Stimulated activated naive CD8-positive, alpha-beta T cell treated with anti-CD3 and anti-CD28 coated beads, Interleukin-15, Interleukin-2, amounts not matched to agents 100 U/mL and 50 U/mL, for 24 hours (primary cell): ENCODE results near the gene HBG1.
"Not testable (repeated sequence)": the region's sequence is repeated elsewhere in the genome, so short reads cannot be mapped to it uniquely, and the experiment has no call there.

Experiments
- ATAC-seq: fragments of 150-1000 bp; cut with Tn5 transposase; one replicate; pipeline ENCODE4 v1.10.0; 2021
- DNase-seq: peaks from one replicate; pipeline ENCODE4 v3.0.0; 2021

Gene HBG1

DNA sequence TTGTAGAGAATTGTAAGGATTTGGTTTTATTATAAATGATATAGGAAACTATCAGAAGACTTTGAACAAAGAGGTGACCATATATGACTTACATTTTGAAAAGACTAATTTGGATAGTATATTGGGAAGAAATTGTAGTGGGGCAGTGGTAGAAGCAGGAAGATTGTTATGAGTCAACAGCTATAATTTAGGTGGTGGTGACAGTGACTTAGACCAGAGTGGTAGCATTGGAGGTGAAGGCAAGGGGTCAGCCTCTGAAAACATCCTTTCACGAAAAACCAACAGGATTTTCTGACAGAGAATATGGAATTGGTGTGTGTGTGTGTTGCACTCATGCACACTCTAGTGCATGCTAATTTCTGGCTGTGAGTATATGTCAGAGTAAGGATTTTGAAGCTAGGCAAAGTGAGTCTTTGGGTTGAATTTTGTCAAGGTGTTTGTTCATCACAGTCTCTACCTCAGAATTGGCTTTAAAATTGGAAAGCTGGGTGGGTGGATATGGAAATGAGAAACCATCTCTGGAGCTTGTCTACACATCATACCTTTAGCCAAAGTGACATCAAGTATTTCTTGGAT, 28.2 kb upstream of the HBG1 start:
- no peak for DNase-seq
- no peak for ATAC-seq

DNA sequence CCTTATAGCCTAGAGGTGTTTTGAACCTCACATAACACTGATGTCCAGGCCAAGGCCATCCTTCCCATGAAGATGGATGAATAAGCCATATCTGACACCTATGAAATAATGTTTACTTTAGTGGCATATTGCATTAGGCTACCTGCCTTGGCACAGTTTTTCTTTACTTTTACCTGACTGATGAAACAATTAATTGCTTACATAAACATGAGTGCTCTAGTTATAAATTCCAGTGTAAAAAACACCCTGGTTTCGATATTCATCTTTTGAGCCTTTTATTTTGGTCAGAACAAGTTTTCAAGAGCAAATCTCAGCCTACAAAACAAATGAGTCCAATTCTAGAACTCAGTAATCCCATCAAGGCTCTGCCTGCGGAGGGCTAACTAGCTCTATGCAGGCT, 27.0 kb upstream of the HBG1 start:
- ATAC-seq: no peak
- DNase-seq: no peak

DNA sequence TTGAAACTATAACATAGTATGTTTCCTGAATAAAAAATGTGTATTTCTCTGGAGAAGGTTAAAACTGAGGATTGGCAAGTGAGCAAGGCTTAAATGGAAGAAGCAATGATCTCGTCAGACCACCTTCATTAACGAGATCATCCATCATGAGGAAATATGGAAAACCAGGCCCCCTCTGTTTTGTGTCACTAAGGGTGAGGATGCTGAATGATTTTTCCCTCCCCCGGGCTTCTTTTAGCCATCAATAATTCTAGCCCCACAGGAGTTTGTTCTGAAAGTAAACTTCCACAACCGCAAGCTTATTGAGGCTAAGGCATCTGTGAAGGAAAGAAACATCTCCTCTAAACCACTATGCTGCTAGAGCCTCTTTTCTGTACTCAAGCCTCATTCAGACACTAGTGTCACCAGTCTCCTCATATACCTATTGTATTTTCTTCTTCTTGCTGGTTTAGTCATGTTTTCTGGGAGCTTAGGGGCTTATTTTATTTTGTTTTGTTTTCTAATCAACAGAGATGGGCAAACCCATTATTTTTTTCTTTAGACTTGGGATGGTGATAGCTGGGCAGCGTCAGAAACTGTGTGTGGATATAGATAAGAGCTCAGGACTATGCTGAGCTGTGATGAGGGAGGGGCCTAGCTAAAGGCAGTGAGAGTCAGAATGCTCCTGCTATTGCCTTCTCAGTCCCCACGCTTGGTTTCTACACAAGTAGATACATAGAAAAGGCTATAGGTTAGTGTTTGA, 25.9 kb upstream of the HBG1 start:
- ATAC-seq (no peak), DNase-seq (no peak)

DNA sequence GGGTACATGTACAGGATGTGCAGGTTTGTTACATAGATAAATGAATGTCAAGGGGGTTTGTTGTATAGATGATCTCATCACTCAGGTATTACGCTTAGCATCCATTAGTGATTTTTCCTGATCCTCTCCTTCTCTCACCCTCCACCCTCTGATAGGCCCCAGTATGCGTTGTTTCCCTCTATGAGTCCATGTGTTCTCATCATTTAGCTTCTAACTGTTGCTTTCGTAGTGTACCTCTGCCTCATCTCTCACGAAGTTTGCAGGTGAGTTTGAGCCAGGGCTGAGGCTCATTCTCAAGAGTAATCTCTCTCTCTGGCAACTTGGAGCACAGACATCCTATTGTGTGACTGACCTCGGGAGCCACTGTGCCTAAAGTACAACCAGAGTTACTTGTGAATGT, 24.7 kb upstream of the HBG1 start:
- DNase-seq (no peak), ATAC-seq (no peak)

DNA sequence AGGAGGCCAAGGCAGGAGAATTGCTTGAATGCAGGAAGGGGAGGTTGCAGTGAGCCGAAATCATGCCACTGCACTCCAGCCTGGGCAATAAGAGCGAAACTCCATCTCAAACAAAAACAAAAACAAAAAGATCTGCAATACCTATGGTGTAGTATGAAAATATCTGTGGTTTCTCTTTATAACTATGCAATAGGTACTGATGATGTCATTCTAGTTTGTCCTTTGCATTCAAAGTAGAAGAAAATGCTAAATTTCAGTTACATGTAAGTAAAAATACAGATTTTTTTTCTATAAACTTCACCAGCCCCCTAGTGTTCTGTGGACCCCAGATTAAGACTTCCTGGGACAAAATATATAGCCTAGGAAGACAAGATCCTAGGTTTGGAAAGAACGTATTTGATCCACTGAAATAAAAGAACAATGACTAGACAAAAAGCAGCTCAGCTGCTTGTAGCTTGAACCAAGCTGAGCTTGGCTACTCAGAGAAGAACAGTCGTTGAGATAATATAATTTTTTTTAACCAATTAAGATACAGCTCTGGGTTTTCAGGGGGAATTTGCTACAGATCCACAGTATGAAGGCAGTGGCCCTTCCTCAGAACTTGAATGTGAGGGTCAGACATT, 22.8 kb upstream of the HBG1 start:
- no peak for DNase-seq
- ATAC-seq: no peak

DNA sequence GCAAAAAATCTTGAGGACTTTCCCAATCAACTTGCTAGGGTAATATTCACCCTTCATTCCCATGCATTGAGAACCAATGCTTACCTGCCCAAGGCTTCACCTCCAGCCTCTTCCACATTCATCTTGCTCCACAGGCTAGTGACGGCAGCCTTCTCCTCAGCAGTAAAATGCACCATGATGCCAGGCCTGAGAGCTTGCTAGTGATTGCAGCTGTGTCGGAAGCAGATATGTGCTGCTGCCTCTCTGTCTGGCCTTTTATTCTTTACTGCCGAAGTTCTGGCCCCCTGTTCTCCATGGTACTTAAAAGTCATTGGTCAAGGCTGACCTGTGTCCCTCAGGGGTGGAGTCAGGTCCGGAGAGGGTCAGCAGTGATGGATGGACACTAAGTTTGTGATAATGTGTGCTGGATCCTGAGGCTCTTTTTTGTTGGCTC, 20.1 kb upstream of the HBG1 start, which contains the start of gene HBE1:
HBE1 (minus strand) TSS at position 231 of the 433 bp plus-strand sequence; CDS start at position 176, 55 bp downstream.
- ATAC-seq: no peak

DNA sequence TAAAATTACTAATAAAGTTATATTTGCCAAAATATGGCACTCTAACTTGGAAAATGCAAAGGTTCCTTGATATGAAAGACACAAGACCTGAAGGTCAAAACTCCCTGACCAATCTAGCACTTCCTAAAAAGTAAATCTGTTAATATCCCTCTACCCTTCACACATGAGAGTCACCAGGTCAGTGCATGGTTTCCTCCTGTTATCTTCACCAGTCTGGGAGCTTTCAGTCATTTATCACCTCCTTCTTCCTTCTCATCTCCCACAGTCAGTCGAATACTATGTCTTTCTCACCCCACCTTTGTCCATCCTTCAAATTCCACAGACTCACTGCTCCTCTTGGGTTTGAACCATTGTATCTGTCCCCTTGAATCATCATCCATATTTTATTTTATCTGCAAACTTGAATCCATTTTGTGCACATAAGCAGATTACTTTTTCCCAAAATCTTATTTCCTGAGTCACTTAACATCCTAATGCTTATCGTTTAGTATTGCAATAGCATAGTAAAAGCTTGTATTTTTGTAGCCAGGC, 17.4 kb upstream of the HBG1 start:
- DNase-seq (no peak), ATAC-seq (no peak)

More for the DNA sequence above, 20.1 kb upstream of the HBG1 start, which contains the start of gene HBE1:
- no peak for DNase-seq

DNA sequence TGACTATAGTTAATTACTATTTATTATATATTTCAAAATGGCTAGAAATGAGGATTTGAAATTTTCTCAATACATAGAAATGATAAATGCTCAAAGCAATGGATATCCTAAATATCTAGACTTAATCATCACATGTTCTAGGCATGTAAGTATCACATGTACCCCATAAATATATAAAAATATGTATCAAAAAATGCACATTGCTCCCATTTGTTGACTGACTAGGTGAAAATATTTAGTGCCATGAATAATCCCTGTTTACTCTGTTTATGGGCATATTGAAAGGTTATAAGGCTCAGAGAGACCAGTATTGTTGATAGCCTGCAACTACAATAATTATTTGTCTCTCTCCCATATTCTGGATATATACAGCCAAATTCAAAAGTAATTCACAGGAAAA, 17.0 kb upstream of the HBG1 start:
- DNase-seq: no peak
- no peak for ATAC-seq

DNA sequence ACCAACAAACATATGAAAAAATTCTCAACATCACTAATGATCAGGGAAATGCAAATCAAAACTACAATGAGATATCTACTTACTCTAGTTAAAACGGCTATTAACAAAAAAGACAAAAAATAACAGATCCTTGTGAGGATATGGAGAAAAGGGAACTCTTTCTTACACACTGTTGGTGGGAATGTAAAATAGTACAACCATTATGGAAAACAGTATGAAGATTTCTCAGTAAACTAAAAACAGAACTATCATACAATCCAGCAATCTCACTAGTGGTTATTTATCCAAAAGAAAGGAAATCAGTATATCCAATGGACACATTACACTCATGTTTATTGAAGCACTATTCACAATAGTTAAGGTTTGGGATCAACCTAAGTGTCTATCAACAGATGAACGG, 16.2 kb upstream of the HBG1 start:
- ATAC-seq (no peak), DNase-seq (no peak)

DNA sequence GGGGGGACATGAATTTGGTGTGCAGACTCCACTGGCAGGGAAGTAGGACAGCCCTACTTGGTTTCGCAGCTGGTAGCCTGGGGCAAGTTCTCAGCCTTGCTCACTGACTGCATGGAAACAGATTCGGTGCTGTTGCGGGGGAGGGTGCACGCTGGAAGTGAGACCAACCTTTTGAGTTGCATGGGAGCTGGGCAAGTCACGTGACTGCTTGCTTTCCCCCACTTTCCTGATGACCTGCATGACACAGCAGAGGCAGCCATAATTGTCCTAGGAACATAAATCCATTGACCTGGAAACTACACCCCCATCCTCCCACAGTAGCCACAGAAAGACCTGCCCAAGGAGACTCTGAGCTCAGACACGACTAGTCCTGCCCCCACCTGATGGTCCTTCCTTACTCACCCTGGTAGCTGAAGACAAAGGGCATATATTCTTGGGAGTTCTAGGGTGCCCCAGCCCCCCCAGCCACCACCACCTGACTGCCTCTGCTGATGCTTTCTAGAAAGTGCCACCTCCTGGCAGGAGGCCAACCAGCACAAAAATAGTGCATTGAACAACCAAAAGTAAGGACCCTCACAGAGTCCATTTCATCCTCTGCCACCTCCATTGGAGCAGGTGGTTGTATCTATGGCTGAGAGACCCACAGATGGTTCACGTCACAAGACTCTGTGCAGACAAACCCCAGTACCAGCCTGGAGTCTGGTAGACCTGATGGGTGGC, 9.0 kb upstream of the HBG1 start:
- ATAC-seq (no peak), DNase-seq (no peak)

DNA sequence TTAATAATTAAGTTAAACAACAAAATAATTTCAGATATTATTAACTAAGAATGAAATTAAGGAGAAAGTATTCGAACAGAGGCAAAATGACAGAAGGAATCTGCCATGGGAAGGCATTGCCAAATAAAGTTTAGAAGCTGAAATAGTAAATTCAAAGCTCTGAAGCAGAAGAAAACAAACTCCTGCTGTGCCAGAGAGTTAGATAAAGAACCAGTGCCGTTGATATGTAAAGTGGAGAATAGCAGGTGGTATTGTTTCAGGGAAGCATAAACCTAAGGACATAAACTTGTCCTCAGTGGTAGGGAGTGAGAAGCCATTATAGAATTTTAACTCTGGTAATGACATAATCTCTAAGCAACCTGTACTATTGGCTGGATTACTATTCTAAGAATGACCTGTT, 7.6 kb upstream of the HBG1 start:
- DNase-seq (no peak), ATAC-seq (no peak)

DNA sequence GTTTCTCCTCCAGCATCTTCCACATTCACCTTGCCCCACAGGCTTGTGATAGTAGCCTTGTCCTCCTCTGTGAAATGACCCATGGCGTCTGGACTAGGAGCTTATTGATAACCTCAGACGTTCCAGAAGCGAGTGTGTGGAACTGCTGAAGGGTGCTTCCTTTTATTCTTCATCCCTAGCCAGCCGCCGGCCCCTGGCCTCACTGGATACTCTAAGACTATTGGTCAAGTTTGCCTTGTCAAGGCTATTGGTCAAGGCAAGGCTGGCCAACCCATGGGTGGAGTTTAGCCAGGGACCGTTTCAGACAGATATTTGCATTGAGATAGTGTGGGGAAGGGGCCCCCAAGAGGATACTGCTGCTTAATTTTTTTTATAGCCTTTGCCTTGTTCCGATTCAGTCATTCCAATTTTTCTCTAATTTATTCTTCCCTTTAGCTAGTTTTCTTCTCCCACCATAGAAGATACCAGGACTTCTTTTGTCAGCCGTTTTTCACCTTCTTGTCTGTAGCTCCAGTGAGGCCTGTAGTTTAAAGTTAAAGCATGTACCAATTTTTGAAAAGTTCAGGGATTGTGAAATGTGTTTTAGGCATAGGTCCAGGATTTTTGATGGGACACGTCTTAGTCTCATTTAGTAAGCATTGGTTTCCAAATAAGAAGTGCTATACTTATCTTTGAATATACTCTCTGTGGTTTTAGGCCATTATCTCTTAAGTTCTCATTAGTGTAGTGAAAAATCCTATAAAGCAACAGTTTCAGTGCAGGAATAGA, 5.2 kb upstream of the HBG1 start, which contains the start of gene HBG2:
HBG2 (minus strand) TSS at position 136 of the 768 bp plus-strand sequence; CDS start at position 83, 53 bp downstream.
- DNase-seq, ATAC-seq: not testable (repeated sequence)

DNA sequence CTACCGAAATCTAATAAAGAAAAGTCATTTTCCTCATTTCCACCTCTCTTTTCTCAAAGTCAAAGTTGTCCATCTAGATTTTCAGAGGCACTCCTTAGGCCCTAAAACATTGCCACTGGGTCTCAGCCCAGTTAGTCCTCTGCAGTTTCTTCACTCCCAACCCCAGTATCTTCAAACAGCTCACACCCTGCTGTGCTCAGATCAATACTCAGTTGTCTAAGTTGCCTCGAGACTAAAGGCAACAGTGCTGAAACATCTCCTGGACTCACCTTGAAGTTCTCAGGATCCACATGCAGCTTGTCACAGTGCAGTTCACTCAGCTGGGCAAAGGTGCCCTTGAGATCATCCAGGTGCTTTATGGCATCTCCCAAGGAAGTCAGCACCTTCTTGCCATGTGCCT, 4.4 kb upstream of the HBG1 start:
- DNase-seq, ATAC-seq: not testable (repeated sequence)

DNA sequence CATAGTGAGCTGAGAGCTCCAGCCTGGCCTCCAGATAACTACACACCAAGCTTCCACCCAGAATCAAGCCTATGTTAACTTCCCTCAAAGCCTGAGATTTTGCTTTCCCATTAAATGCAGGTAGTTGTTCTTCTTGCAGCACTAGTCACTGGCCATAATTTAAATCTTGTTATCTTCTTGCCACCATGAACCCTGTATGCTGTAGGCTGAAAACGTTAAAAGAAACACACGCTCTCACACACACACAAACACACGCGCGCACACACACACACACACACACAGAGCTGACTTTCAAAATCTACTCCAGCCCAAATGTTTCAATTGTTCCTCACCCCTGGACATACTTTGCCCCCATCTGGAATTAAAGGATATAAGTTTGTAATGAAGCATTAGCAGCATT, 3.8 kb upstream of the HBG1 start:
- not testable (repeated sequence) for DNase-seq, ATAC-seq

DNA sequence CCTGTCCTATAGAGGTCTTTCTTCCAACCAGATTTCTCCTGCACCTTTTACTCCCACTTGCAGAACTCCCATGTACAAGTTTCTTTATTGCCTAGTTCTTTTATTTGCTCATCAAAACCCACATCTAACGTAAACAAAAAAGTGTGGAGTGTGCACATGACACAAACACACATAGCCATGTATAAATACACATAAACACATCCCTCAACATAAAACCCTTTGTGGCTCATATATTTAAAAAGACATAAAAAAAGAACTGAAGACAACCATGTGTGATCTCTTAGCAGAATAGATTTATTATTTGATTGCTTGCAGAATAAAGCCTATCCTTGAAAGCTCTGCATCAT, 3.2 kb upstream of the HBG1 start:
- ATAC-seq (no peak), DNase-seq (no peak)

DNA sequence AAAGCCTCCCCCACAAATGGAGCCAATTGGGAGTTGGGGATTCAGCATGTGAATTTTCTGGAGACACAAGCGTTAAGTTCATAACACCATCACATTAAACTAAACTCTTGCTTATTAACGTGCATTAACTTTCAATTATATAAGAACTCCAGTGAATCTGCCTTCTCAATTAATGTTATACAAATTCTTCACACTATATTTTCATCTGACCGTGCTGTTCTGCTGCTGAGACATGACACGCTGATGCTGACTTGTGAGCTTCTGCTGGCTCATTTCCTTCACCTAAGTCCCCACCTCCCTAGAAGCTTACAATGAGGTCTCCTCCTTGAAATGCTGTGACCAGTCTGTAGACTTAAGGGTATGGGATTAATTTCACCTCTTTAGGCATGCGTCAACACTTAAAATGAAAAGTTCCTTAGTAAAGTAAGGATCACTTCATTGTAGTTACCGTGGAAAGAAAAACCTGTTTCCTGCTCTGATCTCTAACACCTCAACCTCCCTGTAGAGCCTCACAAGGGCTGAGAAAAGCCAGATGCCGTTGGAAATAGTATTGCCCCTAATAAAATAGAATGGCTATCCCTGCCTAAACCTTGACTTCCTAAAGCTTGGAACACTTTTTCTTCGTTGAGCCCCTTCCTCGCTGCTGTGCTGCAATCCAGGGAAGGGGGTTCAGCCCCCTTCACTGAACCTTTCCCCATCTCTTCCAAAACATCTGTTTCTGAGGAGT, 2.7 kb upstream of the HBG1 start:
- no peak for DNase-seq
- no peak for ATAC-seq

DNA sequence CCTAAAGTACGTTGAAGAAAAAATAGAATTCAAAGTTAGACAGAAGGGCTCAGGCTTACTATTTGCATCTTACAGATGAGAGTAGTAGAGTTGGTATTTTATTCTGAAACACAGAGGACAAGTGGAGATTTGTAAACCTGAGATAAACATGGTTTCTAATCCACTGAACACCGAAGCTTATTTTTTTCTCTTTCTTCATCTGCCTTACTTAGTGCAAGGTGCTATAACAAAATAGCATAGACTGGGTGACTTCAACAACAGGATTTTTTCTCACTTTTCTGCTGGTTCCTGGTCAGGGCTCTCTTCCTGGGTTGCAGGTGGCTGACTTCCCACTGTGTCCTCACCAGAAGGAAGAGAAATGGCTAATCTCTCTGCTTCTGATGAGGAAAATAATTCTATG, 2.1 kb upstream of the HBG1 start:
- ATAC-seq (no peak), DNase-seq (no peak)

DNA sequence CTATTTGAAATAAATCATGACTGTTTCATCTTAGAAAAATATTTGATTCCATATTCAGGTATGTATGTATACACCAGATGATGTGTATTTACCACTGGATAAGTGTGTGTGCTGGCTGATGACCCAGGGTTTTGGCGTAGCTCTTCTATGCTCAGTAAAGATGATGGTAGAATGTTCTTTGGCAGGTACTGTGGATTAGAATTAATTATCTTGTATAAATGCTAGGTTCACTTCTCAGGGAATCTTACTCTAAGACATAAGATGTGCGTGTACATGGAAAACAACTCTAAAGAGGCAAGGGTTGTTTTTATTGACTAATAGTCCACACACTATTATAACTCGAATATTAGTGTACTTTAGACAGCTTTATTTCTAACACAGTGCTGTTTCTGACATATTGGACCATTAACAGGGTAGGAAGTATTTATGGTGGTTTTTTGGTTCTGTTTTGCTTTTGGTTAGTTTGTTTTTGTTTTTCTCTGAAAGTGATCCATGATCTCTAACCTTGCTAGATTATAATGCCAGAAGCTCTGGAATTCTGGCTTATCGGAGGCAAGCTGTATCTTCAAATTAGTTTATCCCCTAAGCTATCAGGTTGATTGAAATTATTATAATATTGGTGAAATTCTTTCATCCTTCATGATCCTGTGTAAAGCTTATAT, 1.0 kb upstream of the HBG1 start:
- no peak for DNase-seq
- no peak for ATAC-seq

DNA sequence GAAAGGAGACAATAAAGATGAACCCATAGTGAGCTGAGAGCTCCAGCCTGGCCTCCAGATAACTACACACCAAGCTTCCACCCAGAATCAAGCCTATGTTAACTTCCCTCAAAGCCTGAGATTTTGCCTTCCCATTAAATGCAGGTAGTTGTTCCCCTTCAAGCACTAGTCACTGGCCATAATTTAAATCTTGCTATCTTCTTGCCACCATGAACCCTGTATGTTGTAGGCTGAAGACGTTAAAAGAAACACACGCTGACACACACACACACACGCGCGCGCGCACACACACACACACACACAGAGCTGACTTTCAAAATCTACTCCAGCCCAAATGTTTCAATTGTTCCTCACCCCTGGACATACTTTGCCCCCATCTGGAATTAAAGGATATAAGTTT, 1.2 kb downstream of the HBG1 start:
- not testable (repeated sequence) for ATAC-seq, DNase-seq

DNA sequence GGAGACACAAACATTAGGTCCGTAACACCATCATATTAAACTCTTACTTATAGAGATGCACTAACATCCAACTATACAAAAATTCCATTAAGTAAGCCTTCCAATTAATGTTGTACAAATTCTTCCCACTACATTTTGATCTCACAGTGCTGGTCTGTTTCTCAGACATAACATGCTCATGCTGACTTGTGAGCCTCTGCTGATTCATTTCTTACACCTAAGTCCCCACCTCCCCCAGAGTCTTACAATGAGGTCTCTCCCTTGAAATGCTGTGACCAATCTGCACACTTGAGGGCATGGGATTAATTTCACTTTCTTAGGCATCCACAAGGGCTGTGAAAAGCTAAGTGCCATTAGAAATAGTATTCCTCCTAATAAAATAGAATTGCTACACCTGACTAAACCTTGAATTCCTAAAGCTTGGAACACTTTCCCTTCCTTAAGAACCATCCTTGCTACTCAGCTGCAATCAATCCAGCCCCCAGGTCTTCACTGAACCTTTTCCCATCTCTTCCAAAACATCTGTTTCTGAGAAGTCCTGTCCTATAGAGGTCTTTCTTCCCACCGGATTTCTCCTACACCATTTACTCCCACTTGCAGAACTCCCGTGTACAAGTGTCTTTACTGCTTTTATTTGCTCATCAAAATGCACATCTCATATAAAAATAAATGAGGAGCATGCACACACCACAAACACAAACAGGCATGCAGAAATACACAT, 2.0 kb downstream of the HBG1 start:
- ATAC-seq (no peak), DNase-seq (no peak)
